Activated CD8-positive, alpha-beta T cell treated with anti-CD3 and anti-CD28 coated beads for 36 hours (primary cell): ENCODE data around the gene ADIG. TPM values are rescaled to one million over a fixed set of nuclear protein-coding genes. Genes with fewer than 3 reads are reported as not detected.

ENCODE experiments used
- ATAC-seq: fragments of 200-7000 bp; cut with Tn5 transposase; one replicate; pipeline ENCODE4 v1.10.0; 2021; ENCODE audit warnings: mild to moderate bottlenecking, moderate library complexity
- CTCF ChIA-PET: fragments of 350-600 bp; sonication (Branson Sonifier 250); formaldehyde crosslinking; loops from one replicate; lab custom pipeline; 2021; ENCODE audit warnings: antibody characterized with exemption; lab: Charles Lee
- POLR2A ChIA-PET: fragments of 350-600 bp; sonication (Branson Sonifier 250); formaldehyde crosslinking; loops from one replicate; lab custom pipeline; 2021; ENCODE audit warnings: antibody characterized with exemption; lab: Charles Lee
- DNase-seq: peaks from one replicate; pipeline ENCODE4 v3.0.0-alpha.2; 2020
- H3K27ac Mint-ChIP-seq: one replicate; pipeline ENCODE4 v1.8.0; 2021; ENCODE audit warnings: mild to moderate bottlenecking, mixed read lengths
- H3K27me3 Mint-ChIP-seq: one replicate; pipeline ENCODE4 v1.8.0; 2021; ENCODE audit warnings: mixed read lengths
- H3K36me3 Mint-ChIP-seq: one replicate; pipeline ENCODE4 v1.8.0; 2021; ENCODE audit warnings: low read depth, mixed read lengths
- H3K4me1 Mint-ChIP-seq: one replicate; pipeline ENCODE4 v1.8.0; 2021; ENCODE audit warnings: low read depth, mixed read lengths
- H3K4me3 Mint-ChIP-seq: one replicate; pipeline ENCODE4 v1.8.0; 2021; ENCODE audit warnings: mild to moderate bottlenecking, moderate library complexity, mixed read lengths
- H3K9me3 Mint-ChIP-seq: one replicate; pipeline ENCODE4 v1.8.0; 2021; ENCODE audit warnings: mixed read lengths
- CTCF ChIP-seq: fragments of 200-600 bp; IDR thresholded peaks from one replicate; pipeline ENCODE4 v1.8.0; 2022; ENCODE audit warnings: antibody characterized with exemption, mild to moderate bottlenecking
- intact Hi-C: fragments of 100-400 bp; cut with micrococcal nuclease; formaldehyde crosslinking; loops from one replicate; pipeline ENCODE4 v1.10.0; 2022
- total RNA-seq, 2 experiments: library from RNA; stranded (reverse); gene quantifications; one replicate each; pipeline ENCODE4 v1.2.3, GENCODE V29; 2021

ADIG gene
- total RNA-seq, 2 experiments from 2014 or later = not detected

DNA sequence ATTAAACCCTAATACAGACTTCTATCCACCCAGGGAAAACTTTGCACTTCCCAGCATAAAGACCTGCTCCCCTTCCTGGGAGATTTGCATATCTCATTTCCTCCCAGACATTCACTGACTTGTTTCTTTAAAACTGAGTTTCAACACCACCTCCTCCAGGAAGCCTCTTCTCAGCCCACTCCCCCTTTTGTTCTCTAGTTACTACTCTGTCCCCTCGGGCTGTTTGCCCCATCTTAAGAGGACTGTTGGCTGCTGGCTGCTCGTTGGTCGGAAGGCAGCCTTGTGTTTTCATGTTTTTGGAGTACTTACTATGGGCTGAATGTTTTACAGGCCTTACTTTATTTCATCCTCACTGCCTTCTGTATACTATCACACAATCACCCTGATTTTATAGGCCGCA is 27.2 kb downstream of the ADIG start:
- DNase-seq = no peak
- Mint-ChIP-seq H3K27ac (no peak overlapping the region), H3K4me1 (no peaks in the 10 kb centered on the region), H3K27me3 (peaks cover 31% of the 10 kb centered on the region), H3K36me3 (no peaks in the 10 kb centered on the region), H3K9me3 (no peaks in the 10 kb centered on the region), H3K4me3 (no peak overlapping the region)
- no peak for ATAC-seq
- ChIA-PET CTCF (no interaction called here), POLR2A (no interaction called here)
- no peak for TF ChIP-seq CTCF
- intact Hi-C loops = no loop called here

GRCh38 chr20:38609815-38610214 is 28.8 kb downstream of the ADIG start:
- ChIA-PET POLR2A (no interaction called here), CTCF (no interaction called here)
- Mint-ChIP-seq H3K4me1 (no peaks in the 10 kb centered on the region), H3K4me3 (no peak overlapping the region), H3K36me3 (no peaks in the 10 kb centered on the region), H3K9me3 (no peaks in the 10 kb centered on the region), H3K27me3 (peaks cover 23% of the 10 kb centered on the region), H3K27ac (no peak overlapping the region)
- no peak for ATAC-seq
- no peak for TF ChIP-seq CTCF
- no peak for DNase-seq
- intact Hi-C loops = no loop called here

GRCh38 chr20:38610521-38610920 is 29.5 kb downstream of the ADIG start:
- Mint-ChIP-seq H3K4me3 (no peak overlapping the region), H3K36me3 (no peaks in the 10 kb centered on the region), H3K4me1 (no peaks in the 10 kb centered on the region), H3K27me3 (peaks cover 18% of the 10 kb centered on the region), H3K27ac (no peak overlapping the region), H3K9me3 (no peaks in the 10 kb centered on the region)
- ATAC-seq (no peak), DNase-seq (no peak)
- ChIA-PET CTCF (no interaction called here), POLR2A (no interaction called here)
- TF ChIP-seq CTCF = no peak
- intact Hi-C loops = no loop called here

DNA sequence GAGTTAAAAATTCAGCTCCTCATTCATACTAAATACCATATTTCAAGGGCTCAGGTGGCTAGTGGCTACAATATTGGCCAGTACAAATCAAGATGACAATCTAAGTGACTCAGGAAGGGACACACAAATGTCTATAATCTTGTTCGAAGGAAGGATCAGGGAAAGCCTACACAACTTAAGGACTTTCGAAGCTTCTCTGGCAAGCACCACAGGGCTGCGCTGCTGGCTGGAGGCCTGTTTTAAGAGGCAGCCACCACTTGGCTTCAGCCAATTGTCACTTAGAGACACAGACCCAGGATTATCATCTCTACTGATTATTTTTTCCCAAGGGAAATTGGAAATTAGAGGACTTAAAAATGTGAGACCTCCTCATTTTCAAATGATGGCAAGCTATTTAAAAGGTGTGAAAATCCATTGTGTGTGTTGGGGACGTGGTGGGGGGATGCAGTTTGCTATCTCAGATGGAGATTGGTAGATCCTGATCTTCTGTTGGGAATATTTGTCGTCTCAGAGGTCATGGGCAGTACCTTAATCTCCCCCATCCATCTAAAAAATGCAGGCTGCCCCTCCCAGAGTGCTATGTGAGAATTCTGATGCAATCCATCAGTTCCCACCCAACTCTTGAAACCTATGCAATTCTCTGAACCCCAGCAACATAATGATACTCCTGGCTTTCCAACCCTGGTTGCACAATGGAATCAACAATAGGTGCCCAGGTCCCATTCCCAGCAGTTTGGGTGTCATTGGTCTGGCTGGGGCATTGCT is 31.9 kb downstream of the ADIG start:
- ChIA-PET POLR2A (no interaction called here), CTCF (interaction anchor here (1.2 to 1.4 kb wide), 2 partner anchors 9 to 20 kb away, joined by 5 read pairs; no protein-coding TSS in a partner anchor)
- no peak for TF ChIP-seq CTCF
- intact Hi-C loops = no loop called here
- DNase-seq (no peak), ATAC-seq (no peak)
- Mint-ChIP-seq H3K4me3 (no peak overlapping the region), H3K27ac (no peak overlapping the region), H3K9me3 (no peaks in the 10 kb centered on the region), H3K27me3 (peaks cover 12% of the 10 kb centered on the region), H3K36me3 (no peaks in the 10 kb centered on the region), H3K4me1 (no peaks in the 10 kb centered on the region)

DNA sequence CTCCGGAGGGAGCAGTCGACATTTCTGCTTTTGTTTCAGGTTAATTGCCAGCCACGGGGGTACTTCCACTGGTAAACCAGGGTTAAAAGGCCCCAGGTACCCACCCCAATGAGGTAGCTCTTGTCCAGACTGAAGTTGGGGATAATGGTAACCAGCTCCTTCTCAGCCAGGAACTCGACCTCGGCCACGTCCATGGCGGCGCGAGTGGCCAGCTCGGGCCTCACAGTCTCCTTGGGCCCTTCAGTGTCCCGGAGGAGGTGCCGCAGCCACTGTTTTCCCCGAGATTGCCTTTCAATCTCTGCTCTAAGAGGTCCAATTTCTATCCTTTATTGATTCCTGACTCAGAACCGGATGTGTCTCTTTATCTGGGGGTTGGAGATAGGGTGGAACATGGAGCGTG is 34.3 kb downstream of the ADIG start:
- ChIA-PET CTCF (interaction anchor here (1.7 kb wide), 1 partner anchor 44 kb away, joined by 6 read pairs; no protein-coding TSS in a partner anchor), POLR2A (no interaction called here)
- H3K4me3 Mint-ChIP-seq = no peak overlapping the region
- H3K27me3 Mint-ChIP-seq = peaks cover 16% of the 10 kb centered on the region
- intact Hi-C loops = no loop called here
- H3K9me3 Mint-ChIP-seq = no peaks in the 10 kb centered on the region
- no peak overlapping the region for H3K27ac Mint-ChIP-seq
- TF ChIP-seq CTCF = no peak
- DNase-seq (no peak), ATAC-seq (no peak)
- no peaks in the 10 kb centered on the region for H3K4me1 Mint-ChIP-seq
- no peaks in the 10 kb centered on the region for H3K36me3 Mint-ChIP-seq
